Sigmoid colon (tissue), 4 donors: ENCODE results near the gene PYGB.

Experiments
- CTCF ChIP-seq, 4 experiments: fragments of 450-650 bp in 3 of 4; fragments of 200-600 bp in 1 of 4; IDR thresholded peaks; one replicate each; pipeline ENCODE4 v1.5.1; 2016 to 2019; ENCODE audit warnings: antibody characterized with exemption in 4 of 4, mild to moderate bottlenecking in 3 of 4, moderate library complexity in 2 of 4
- EP300 ChIP-seq, 4 donors: sonication (generic); formaldehyde crosslinking; IDR thresholded peaks; one replicate each; pipeline ENCODE4 v1.6.1; 2017; ENCODE audit warnings: antibody characterized with exemption in 4 of 4
- POLR2A ChIP-seq, 2 donors: fragments of 450-650 bp; IDR thresholded peaks; one replicate each; pipeline ENCODE4 v1.6.1; 2016; ENCODE audit warnings: antibody characterized with exemption in 2 of 2, mild to moderate bottlenecking in 2 of 2, moderate library complexity in 2 of 2
- POLR2AphosphoS5 ChIP-seq, 4 donors: sonication (generic); formaldehyde crosslinking; IDR thresholded peaks; one replicate each; pipeline ENCODE4 v1.6.1; 2017; ENCODE audit warnings: antibody characterized with exemption in 4 of 4

DNA sequence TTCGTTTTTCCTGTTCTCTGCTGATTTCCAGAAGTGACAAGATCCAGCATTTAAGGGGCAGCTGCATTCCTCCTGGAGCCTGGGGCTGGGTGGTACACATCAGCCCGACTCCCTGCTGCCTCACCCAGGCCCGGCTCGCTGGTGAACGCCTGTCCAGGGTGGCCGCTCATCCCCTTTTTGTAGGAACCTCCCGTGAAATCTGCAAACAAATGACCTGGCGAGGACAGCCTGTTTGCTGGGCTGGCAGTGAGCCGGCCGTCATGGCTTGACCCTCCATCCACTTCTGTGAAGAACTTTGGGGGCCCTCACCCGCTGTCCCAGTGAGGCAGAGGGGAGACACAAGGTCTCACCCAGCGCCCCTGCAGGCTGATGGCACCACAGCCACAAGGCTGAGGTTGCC lies 39.0 kb downstream of the PYGB start:
- no peak for TF ChIP-seq POLR2A (IDR thresholded peaks at IDR 0.05)
- TF ChIP-seq CTCF (IDR thresholded peaks at IDR 0.05) = no peak
- no peak for TF ChIP-seq POLR2AphosphoS5 (IDR thresholded peaks at IDR 0.05)
- TF ChIP-seq EP300 (IDR thresholded peaks at IDR 0.05) = no peak
